ENCODE data around the gene ELFN2. TPM values are rescaled to one million over a fixed set of nuclear protein-coding genes. Genes with fewer than 3 reads are reported as not detected.

Gene ELFN2
- total and polyA plus RNA-seq, 2 experiments from 2014 or later, result 0.48 to 1.1 TPM

- Histone ChIP-seq H3K79me2 (ENCODE audit: insufficient read depth) (no peaks in the 10 kb centered on the region), H4K20me1 (ENCODE audit: insufficient read depth) (no peaks in the 10 kb centered on the region), H3F3A (ENCODE audit: insufficient read depth) (no peaks in the 10 kb centered on the region), H3K9me3 (ENCODE audit: low read depth) (no peaks in the 10 kb centered on the region), H3K4me3 (no peak overlapping the region), H3K4me2 (ENCODE audit: unreplicated experiment) (no peak overlapping the region), H3K9me2 (ENCODE audit: insufficient read depth) (no peaks in the 10 kb centered on the region), H3K27me3 (replicated peaks; ENCODE audit: insufficient read depth) (peaks cover 49% of the 10 kb centered on the region), H2AFZ (no peak overlapping the region), H3K4me1 (ENCODE audit: insufficient read depth) (no peaks in the 10 kb centered on the region), H3K36me3 (ENCODE audit: low read depth) (no peaks in the 10 kb centered on the region), H3K27ac (no peak overlapping the region), H3K9ac (no peak overlapping the region)
- 5 to 7% methylated on average over 5 of the region's 5 CpGs for WGBS, 2 experiments (ENCODE audit: low coverage in 1 of 2, low lambda C conversion rate in 2 of 2, missing lambda C conversion rate in 2 of 2)
- DNase-seq, result peak; percentile 64
- in situ Hi-C loops (cut with MboI), result no loop called here
- TF ChIP-seq EZH2 (IDR thresholded peaks at IDR 0.05; ENCODE audit: insufficient read depth, poor library complexity, severe bottlenecking), result no peak
- TF ChIP-seq EZH2phosphoT487 (IDR thresholded peaks at IDR 0.05; ENCODE audit: insufficient read depth, low read depth), result no peak
Measured at GRCh38 chr22:37462983-37463382, 35.7 kb upstream of the ELFN2 start.

DNA sequence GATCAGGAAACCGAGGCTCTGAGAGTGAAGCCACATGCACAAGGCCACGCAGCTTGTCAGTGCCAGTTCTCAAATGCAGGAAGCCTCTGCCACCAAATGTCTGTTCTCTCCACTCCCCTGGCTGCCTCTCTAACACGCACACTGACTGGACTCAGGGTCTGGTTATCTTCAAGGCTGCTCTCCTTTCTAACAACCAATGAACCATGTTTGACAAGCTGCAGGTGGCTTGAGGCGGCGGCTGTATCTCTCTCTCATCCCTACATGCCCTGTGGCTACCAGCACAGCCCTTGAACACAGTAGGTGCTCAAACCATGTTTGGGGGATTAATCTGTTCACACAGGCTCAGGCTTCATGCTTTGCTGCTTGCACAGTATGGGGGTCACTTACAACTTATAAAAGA lies 35.2 kb upstream of the ELFN2 start:
- Histone ChIP-seq H3F3A (ENCODE audit: insufficient read depth) (no peaks in the 10 kb centered on the region), H3K4me2 (ENCODE audit: unreplicated experiment) (no peak overlapping the region), H3K9ac (no peak overlapping the region), H3K79me2 (ENCODE audit: insufficient read depth) (no peaks in the 10 kb centered on the region), H2AFZ (no peak overlapping the region), H3K36me3 (ENCODE audit: low read depth) (no peaks in the 10 kb centered on the region), H3K27ac (no peak overlapping the region), H3K9me2 (ENCODE audit: insufficient read depth) (no peaks in the 10 kb centered on the region), H4K20me1 (ENCODE audit: insufficient read depth) (no peaks in the 10 kb centered on the region), H3K9me3 (ENCODE audit: low read depth) (no peaks in the 10 kb centered on the region), H3K4me1 (ENCODE audit: insufficient read depth) (no peaks in the 10 kb centered on the region), H3K27me3 (replicated peaks; ENCODE audit: insufficient read depth) (peaks cover 43% of the 10 kb centered on the region), H3K4me3 (no peak overlapping the region)
- DNase-seq, result no peak
- 15 to 24% methylated on average over 5 of the region's 5 CpGs for WGBS, 2 experiments (ENCODE audit: low coverage in 1 of 2, low lambda C conversion rate in 2 of 2, missing lambda C conversion rate in 2 of 2)
- no peak for TF ChIP-seq EZH2 (IDR thresholded peaks at IDR 0.05; ENCODE audit: insufficient read depth, poor library complexity, severe bottlenecking)
- no peak for TF ChIP-seq EZH2phosphoT487 (IDR thresholded peaks at IDR 0.05; ENCODE audit: insufficient read depth, low read depth)
- in situ Hi-C loops (cut with MboI), result no loop called here

- DNase-seq, result no peak
- Histone ChIP-seq H3K27ac (no peak overlapping the region), H3K27me3 (replicated peaks; ENCODE audit: insufficient read depth) (peaks cover 39% of the 10 kb centered on the region), H3K9me2 (ENCODE audit: insufficient read depth) (no peaks in the 10 kb centered on the region), H4K20me1 (ENCODE audit: insufficient read depth) (no peaks in the 10 kb centered on the region), H3K36me3 (ENCODE audit: low read depth) (no peaks in the 10 kb centered on the region), H2AFZ (no peak overlapping the region), H3F3A (ENCODE audit: insufficient read depth) (no peaks in the 10 kb centered on the region), H3K4me3 (no peak overlapping the region), H3K4me1 (ENCODE audit: insufficient read depth) (no peaks in the 10 kb centered on the region), H3K4me2 (ENCODE audit: unreplicated experiment) (no peak overlapping the region), H3K9ac (no peak overlapping the region), H3K9me3 (ENCODE audit: low read depth) (no peaks in the 10 kb centered on the region), H3K79me2 (ENCODE audit: insufficient read depth) (no peaks in the 10 kb centered on the region)
- TF ChIP-seq EZH2phosphoT487 (IDR thresholded peaks at IDR 0.05; ENCODE audit: insufficient read depth, low read depth), result no peak
- 31 to 32% methylated on average over 6 of the region's 6 CpGs for WGBS, 2 experiments (ENCODE audit: low coverage in 1 of 2, low lambda C conversion rate in 2 of 2, missing lambda C conversion rate in 2 of 2)
- in situ Hi-C loops (cut with MboI), result no loop called here
Measured at GRCh38 chr22:37461961-37462360, 34.7 kb upstream of the ELFN2 start.

GRCh38 chr22:37460684-37461083 lies 33.4 kb upstream of the ELFN2 start:
- in situ Hi-C loops (cut with MboI), result no loop called here
- WGBS, 2 experiments (ENCODE audit: low coverage in 1 of 2, low lambda C conversion rate in 2 of 2, missing lambda C conversion rate in 2 of 2), result 29 to 33% methylated on average over 3 of the region's 3 CpGs

GRCh38 chr22:37459206-37459605 lies 31.9 kb upstream of the ELFN2 start:
- no peak for DNase-seq
- peaks cover 20% of the 10 kb centered on the region; the same call in 1 of the 2 replicates for H3K27me3 ChIP-seq (replicated peaks; ENCODE audit: insufficient read depth)
- in situ Hi-C loops (cut with MboI), result loop anchor here (10.0 kb wide), 1 partner anchor 144 kb away; no protein-coding TSS in a partner anchor
- WGBS, 2 experiments (ENCODE audit: low coverage in 1 of 2, low lambda C conversion rate in 2 of 2, missing lambda C conversion rate in 2 of 2), result 82 to 83% methylated on average over 9 of the region's 9 CpGs
- no peaks in the 10 kb centered on the region for H4K20me1 ChIP-seq (ENCODE audit: insufficient read depth)
- no peaks in the 10 kb centered on the region for H3K79me2 ChIP-seq (ENCODE audit: insufficient read depth)
- no peak overlapping the region for H3K4me3 ChIP-seq
- no peaks in the 10 kb centered on the region for H3K9me3 ChIP-seq (ENCODE audit: low read depth)
- H3F3A ChIP-seq (ENCODE audit: insufficient read depth), result peaks cover 19% of the 10 kb centered on the region
- TF ChIP-seq EZH2phosphoT487 (IDR thresholded peaks at IDR 0.05; ENCODE audit: insufficient read depth, low read depth) (no peak), EZH2 (IDR thresholded peaks at IDR 0.05; ENCODE audit: insufficient read depth, poor library complexity, severe bottlenecking) (no peak)
- no peak overlapping the region for H3K9ac ChIP-seq
- H3K4me2 ChIP-seq (ENCODE audit: unreplicated experiment), result no peak overlapping the region
- H3K36me3 ChIP-seq (ENCODE audit: low read depth), result no peaks in the 10 kb centered on the region
- no peak overlapping the region for H2AFZ ChIP-seq
- H3K27ac ChIP-seq, result no peak overlapping the region
- no peaks in the 10 kb centered on the region for H3K9me2 ChIP-seq (ENCODE audit: insufficient read depth)
- peaks cover 18% of the 10 kb centered on the region for H3K4me1 ChIP-seq (ENCODE audit: insufficient read depth)

More at GRCh38 chr22:37460684-37461083, 33.4 kb upstream of the ELFN2 start:
- H3K9me2 ChIP-seq (ENCODE audit: insufficient read depth), result no peaks in the 10 kb centered on the region
- H3F3A ChIP-seq (ENCODE audit: insufficient read depth), result peaks cover 9% of the 10 kb centered on the region
- H3K4me2 ChIP-seq (ENCODE audit: unreplicated experiment), result no peak overlapping the region
- no peaks in the 10 kb centered on the region for H3K79me2 ChIP-seq (ENCODE audit: insufficient read depth)
- no peak overlapping the region for H3K4me3 ChIP-seq
- DNase-seq, result no peak
- H3K9me3 ChIP-seq (ENCODE audit: low read depth), result no peaks in the 10 kb centered on the region
- H2AFZ ChIP-seq, result no peak overlapping the region
- H3K27ac ChIP-seq, result no peak overlapping the region
- H3K27me3 ChIP-seq (replicated peaks; ENCODE audit: insufficient read depth), result peaks cover 31% of the 10 kb centered on the region
- H4K20me1 ChIP-seq (ENCODE audit: insufficient read depth), result no peaks in the 10 kb centered on the region
- peaks cover 3% of the 10 kb centered on the region for H3K4me1 ChIP-seq (ENCODE audit: insufficient read depth)
- no peak overlapping the region for H3K9ac ChIP-seq
- H3K36me3 ChIP-seq (ENCODE audit: low read depth), result no peaks in the 10 kb centered on the region
- TF ChIP-seq EZH2phosphoT487 (IDR thresholded peaks at IDR 0.05; ENCODE audit: insufficient read depth, low read depth), result no peak
- TF ChIP-seq EZH2 (IDR thresholded peaks at IDR 0.05; ENCODE audit: insufficient read depth, poor library complexity, severe bottlenecking), result no peak

Data from GM23248 (cell line).